ENCODE data around the gene EBPL. TPM values are rescaled to one million over a fixed set of nuclear protein-coding genes. Genes with fewer than 3 reads are reported as not detected.

The EBPL gene
- total and polyA plus RNA-seq, 9 of the 15 experiments (the other 6 are each of a cell fraction or from before 2014, with no cell fraction given) = 5.2 to 68.3 (median 43.0) TPM

- TF ChIP-seq, protein P1, sequence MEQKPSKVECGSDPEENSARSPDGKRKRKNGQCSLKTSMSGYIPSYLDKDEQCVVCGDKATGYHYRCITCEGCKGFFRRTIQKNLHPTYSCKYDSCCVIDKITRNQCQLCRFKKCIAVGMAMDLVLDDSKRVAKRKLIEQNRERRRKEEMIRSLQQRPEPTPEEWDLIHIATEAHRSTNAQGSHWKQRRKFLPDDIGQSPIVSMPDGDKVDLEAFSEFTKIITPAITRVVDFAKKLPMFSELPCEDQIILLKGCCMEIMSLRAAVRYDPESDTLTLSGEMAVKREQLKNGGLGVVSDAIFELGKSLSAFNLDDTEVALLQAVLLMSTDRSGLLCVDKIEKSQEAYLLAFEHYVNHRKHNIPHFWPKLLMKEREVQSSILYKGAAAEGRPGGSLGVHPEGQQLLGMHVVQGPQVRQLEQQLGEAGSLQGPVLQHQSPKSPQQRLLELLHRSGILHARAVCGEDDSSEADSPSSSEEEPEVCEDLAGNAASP (IDR thresholded peaks at IDR 0.05) = no peak
- TF ChIP-seq L3MBTL2 (IDR thresholded peaks at IDR 0.05) = peak; percentile 48; the same call in 1 of the 2 replicates
- TF ChIP-seq, protein P2, sequence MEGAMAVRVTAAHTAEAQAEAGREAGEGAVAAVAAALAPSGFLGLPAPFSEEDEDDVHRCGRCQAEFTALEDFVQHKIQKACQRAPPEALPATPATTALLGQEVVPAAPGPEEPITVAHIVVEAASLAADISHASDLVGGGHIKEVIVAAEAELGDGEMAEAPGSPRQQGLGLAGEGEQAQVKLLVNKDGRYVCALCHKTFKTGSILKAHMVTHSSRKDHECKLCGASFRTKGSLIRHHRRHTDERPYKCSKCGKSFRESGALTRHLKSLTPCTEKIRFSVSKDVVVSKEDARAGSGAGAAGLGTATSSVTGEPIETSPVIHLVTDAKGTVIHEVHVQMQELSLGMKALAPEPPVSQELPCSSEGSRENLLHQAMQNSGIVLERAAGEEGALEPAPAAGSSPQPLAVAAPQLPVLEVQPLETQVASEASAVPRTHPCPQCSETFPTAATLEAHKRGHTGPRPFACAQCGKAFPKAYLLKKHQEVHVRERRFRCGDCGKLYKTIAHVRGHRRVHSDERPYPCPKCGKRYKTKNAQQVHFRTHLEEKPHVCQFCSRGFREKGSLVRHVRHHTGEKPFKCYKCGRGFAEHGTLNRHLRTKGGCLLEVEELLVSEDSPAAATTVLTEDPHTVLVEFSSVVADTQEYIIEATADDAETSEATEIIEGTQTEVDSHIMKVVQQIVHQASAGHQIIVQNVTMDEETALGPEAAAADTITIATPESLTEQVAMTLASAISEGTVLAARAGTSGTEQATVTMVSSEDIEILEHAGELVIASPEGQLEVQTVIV (CRISPR knock-in tag; IDR thresholded peaks at IDR 0.05; ENCODE audit: borderline replicate concordance) = no peak
- TF ChIP-seq PHF8 (IDR thresholded peaks at IDR 0.05; ENCODE audit: borderline replicate concordance, low read length) = peak; percentile 43; the same call in 1 of the 2 replicates
- no peak for TF ChIP-seq HMGXB4 (CRISPR knock-in tag; IDR thresholded peaks at IDR 0.05)
- TF ChIP-seq CBX8 (IDR thresholded peaks at IDR 0.05; ENCODE audit: borderline replicate concordance, extremely low read depth, low read depth, low read length, poor library complexity, severe bottlenecking) = no peak
Observed at GRCh38 chr13:49627831-49628652, 63.2 kb downstream of the EBPL start, which contains the start of gene ARL11 (continued).
